ENCODE measurements around the gene TTC21B.

GRCh38 chr2:165898381-165898780, 55.2 kb downstream of the TTC21B start:
- TF ChIP-seq POLR2A (IDR thresholded peaks at IDR 0.05; ENCODE audit: low read depth) = no peak
- TF ChIP-seq CTCF (IDR thresholded peaks at IDR 0.05) = no peak
- no peak for TF ChIP-seq EP300 (IDR thresholded peaks at IDR 0.05)
- TF ChIP-seq POLR2AphosphoS5 (IDR thresholded peaks at IDR 0.05) = no peak
